Measurements from ENCODE around the gene SCLY. TPM values are rescaled to one million over a fixed set of nuclear protein-coding genes. Genes with fewer than 3 reads are reported as not detected.

Gene SCLY
- total and polyA plus RNA-seq, 2 of the 13 experiments (the other 11 are each of a cell fraction or from before 2014, with no cell fraction given) = 27.9 to 38.6 TPM

- H3K27me3 ChIP-seq (ENCODE audit: control insufficient read depth in 1 of 2, insufficient read depth in 2 of 2, low read length in 2 of 2) = no peaks in the 10 kb centered on the region
- DNase-seq (ENCODE audit: low spot score) (no peak), FAIRE-seq (no peak), ATAC-seq (peak; percentile 35; the same call in 1 of the 3 replicates)
- H2AFZ ChIP-seq (ENCODE audit: low read length) = no peak overlapping the region
- H3K4me3 ChIP-seq (replicated peaks in 1 of 3; ENCODE audit: insufficient read depth in 1 of 3, low read depth in 2 of 3, low read length in 3 of 3) = no peak overlapping the region
- H3K27ac ChIP-seq (ENCODE audit: extremely low read length, insufficient read depth, low read length) = no peak overlapping the region
- peaks cover 15 to 28% of the 10 kb centered on the region in 2 experiments; a peak in 4 of 5 replicates for H3K36me3 ChIP-seq (replicated peaks in 1 of 2; ENCODE audit: control insufficient read depth in 1 of 2, insufficient read depth in 2 of 2, low read length in 2 of 2)
- no TSS peak for BruUV-seq (replicated peaks)
- H3K79me2 ChIP-seq (ENCODE audit: insufficient read depth, low read length) = no peaks in the 10 kb centered on the region
- intact Hi-C loops (cut with micrococcal nuclease; ENCODE audit: unreplicated experiment) = no loop called here
- ChIA-PET CTCF (ENCODE audit: low intra/inter-chr PET ratio, low total read pairs) (interaction anchor here (2.3 kb wide), 1 partner anchor 157 kb away, joined by 10 read pairs; no protein-coding TSS in a partner anchor), POLR2A (no interaction called here)
- H3K4me2 ChIP-seq (ENCODE audit: low read depth, low read length) = no peak overlapping the region
- H4K20me1 ChIP-seq (ENCODE audit: insufficient read depth, low read length) = no peaks in the 10 kb centered on the region
- 100% methylated on average over 4 of the region's 4 CpGs for WGBS (ENCODE audit: low lambda C conversion rate)
- TF ChIP-seq MATR3 (CRISPR knock-in tag; IDR thresholded peaks at IDR 0.05) (no peak), STAG1 (CRISPR knock-in tag; IDR thresholded peaks at IDR 0.05) (peak; percentile 33; the same call in 1 of the 2 replicates), ZXDC (CRISPR knock-in tag; IDR thresholded peaks at IDR 0.05) (no peak), SMC3 (IDR thresholded peaks at IDR 0.05; ENCODE audit: low read length) (peak; percentile 54), CTCF (CRISPR knock-in tag; IDR thresholded peaks at IDR 0.05) (peak; percentile 30; the same call in 1 of the 2 replicates)
- in situ Hi-C loops (cut with HindIII; ENCODE audit: extremely low pct_ligation_motif_present, low pct_unique_long_range_greater_than_20kb) = no loop called here
- no peaks in the 10 kb centered on the region for H3K9me3 ChIP-seq (ENCODE audit: low read length)
- H3K4me1 ChIP-seq (ENCODE audit: insufficient read depth, low read length) = no peaks in the 10 kb centered on the region
- no peak overlapping the region for H3K9ac ChIP-seq (ENCODE audit: insufficient read depth, low read depth, low read length)
These were observed 45.1 kb upstream of the SCLY start for GRCh38 chr2:238015705-238016104.
